IPS-20b (cell line): ENCODE measurements around the gene EPS8.

ENCODE experiments used
- H3K27ac ChIP-seq: one replicate; pipeline ENCODE4 v1.5.1; 2013; ENCODE audit warnings: low read length
- H3K27me3 ChIP-seq: 2 replicates; pipeline ENCODE4 v1.6.1; 2013; ENCODE audit warnings: mild to moderate bottlenecking, low read length, inconsistent platforms; ENCODE audit not compliant: insufficient read depth
- H3K36me3 ChIP-seq: 2 replicates; pipeline ENCODE4 v1.6.1; 2013; ENCODE audit warnings: low read depth, mild to moderate bottlenecking, inconsistent platforms, low read length, moderate library complexity; ENCODE audit not compliant: insufficient read depth
- H3K4me1 ChIP-seq: 2 replicates; pipeline ENCODE4 v1.6.1; 2013; ENCODE audit warnings: mild to moderate bottlenecking, control low read depth, inconsistent platforms, low read length, moderate library complexity; ENCODE audit not compliant: insufficient read depth
- H3K4me3 ChIP-seq: 2 replicates; pipeline ENCODE4 v1.5.1; 2013; ENCODE audit warnings: mild to moderate bottlenecking, low read length, inconsistent platforms
- H3K9ac ChIP-seq: 2 replicates; pipeline ENCODE4 v1.6.1; 2013; ENCODE audit warnings: low read depth, mild to moderate bottlenecking, inconsistent platforms, low read length, moderate library complexity
- H3K9me3 ChIP-seq: 2 replicates; pipeline ENCODE4 v1.6.1; 2013; ENCODE audit warnings: mild to moderate bottlenecking, low read depth, low read length, inconsistent platforms; ENCODE audit not compliant: insufficient read depth

The EPS8 gene

GRCh38 chr12:15679151-15679550 lies 110.0 kb downstream of the EPS8 start:
- Histone ChIP-seq H3K4me3 (no peak overlapping the region), H3K4me1 (peaks cover 15% of the 10 kb centered on the region), H3K27me3 (no peaks in the 10 kb centered on the region), H3K36me3 (no peaks in the 10 kb centered on the region), H3K9ac (no peak overlapping the region), H3K9me3 (no peaks in the 10 kb centered on the region), H3K27ac (no peak overlapping the region)

- Histone ChIP-seq H3K4me1 (peaks cover 15% of the 10 kb centered on the region), H3K27me3 (no peaks in the 10 kb centered on the region), H3K4me3 (no peak overlapping the region), H3K9me3 (no peaks in the 10 kb centered on the region), H3K27ac (no peak overlapping the region), H3K9ac (no peak overlapping the region), H3K36me3 (no peaks in the 10 kb centered on the region)
These were observed 111.4 kb downstream of the EPS8 start for GRCh38 chr12:15677726-15678201.

GRCh38 chr12:15677228-15677627 lies 112.0 kb downstream of the EPS8 start:
- Histone ChIP-seq H3K4me3 (no peak overlapping the region), H3K27ac (no peak overlapping the region), H3K27me3 (no peaks in the 10 kb centered on the region), H3K9ac (no peak overlapping the region), H3K36me3 (no peaks in the 10 kb centered on the region), H3K4me1 (peaks cover 15% of the 10 kb centered on the region), H3K9me3 (no peaks in the 10 kb centered on the region)

- Histone ChIP-seq H3K4me3 (no peak overlapping the region), H3K9ac (no peak overlapping the region), H3K27ac (no peak overlapping the region), H3K9me3 (no peaks in the 10 kb centered on the region), H3K36me3 (no peaks in the 10 kb centered on the region), H3K27me3 (no peaks in the 10 kb centered on the region), H3K4me1 (peaks cover 10% of the 10 kb centered on the region)
These were observed 116.4 kb downstream of the EPS8 start for GRCh38 chr12:15672671-15673270.

GRCh38 chr12:15670756-15671155 lies 118.4 kb downstream of the EPS8 start:
- Histone ChIP-seq H3K36me3 (no peaks in the 10 kb centered on the region), H3K4me1 (no peaks in the 10 kb centered on the region), H3K9me3 (no peaks in the 10 kb centered on the region), H3K27me3 (no peaks in the 10 kb centered on the region), H3K27ac (no peak overlapping the region), H3K4me3 (no peak overlapping the region), H3K9ac (no peak overlapping the region)

GRCh38 chr12:15669256-15669948 lies 119.8 kb downstream of the EPS8 start:
- H3K9ac ChIP-seq: no peak overlapping the region
- no peak overlapping the region for H3K27ac ChIP-seq
- no peaks in the 10 kb centered on the region for H3K4me1 ChIP-seq
- H3K4me3 ChIP-seq: no peak overlapping the region
- H3K27me3 ChIP-seq: no peaks in the 10 kb centered on the region
- H3K36me3 ChIP-seq: no peaks in the 10 kb centered on the region
- no peaks in the 10 kb centered on the region for H3K9me3 ChIP-seq

GRCh38 chr12:15664491-15664890 lies 124.7 kb downstream of the EPS8 start:
- H3K27me3 ChIP-seq: no peaks in the 10 kb centered on the region
- H3K4me1 ChIP-seq: no peaks in the 10 kb centered on the region; the same call in 1 of the 2 replicates
- H3K9ac ChIP-seq: no peak overlapping the region
- no peaks in the 10 kb centered on the region for H3K9me3 ChIP-seq
- H3K27ac ChIP-seq: no peak overlapping the region
- H3K36me3 ChIP-seq: no peaks in the 10 kb centered on the region
- no peak overlapping the region for H3K4me3 ChIP-seq

GRCh38 chr12:15662983-15663659 lies 126.1 kb downstream of the EPS8 start:
- no peaks in the 10 kb centered on the region for H3K27me3 ChIP-seq
- no peaks in the 10 kb centered on the region for H3K9me3 ChIP-seq
- no peaks in the 10 kb centered on the region; the same call in 1 of the 2 replicates for H3K4me1 ChIP-seq
- no peak overlapping the region for H3K4me3 ChIP-seq
- H3K9ac ChIP-seq: no peak overlapping the region
- H3K27ac ChIP-seq: no peak overlapping the region
- no peaks in the 10 kb centered on the region for H3K36me3 ChIP-seq

GRCh38 chr12:15662303-15662980 lies 126.7 kb downstream of the EPS8 start:
- Histone ChIP-seq H3K9ac (no peak overlapping the region), H3K4me1 (no peaks in the 10 kb centered on the region; the same call in 1 of the 2 replicates), H3K27ac (no peak overlapping the region), H3K36me3 (no peaks in the 10 kb centered on the region), H3K27me3 (no peaks in the 10 kb centered on the region), H3K9me3 (no peaks in the 10 kb centered on the region), H3K4me3 (no peak overlapping the region)

- no peak overlapping the region for H3K9ac ChIP-seq
- H3K27ac ChIP-seq: no peak overlapping the region
- no peaks in the 10 kb centered on the region for H3K4me1 ChIP-seq
- H3K9me3 ChIP-seq: no peaks in the 10 kb centered on the region
- no peaks in the 10 kb centered on the region for H3K27me3 ChIP-seq
- no peak overlapping the region for H3K4me3 ChIP-seq
- no peaks in the 10 kb centered on the region for H3K36me3 ChIP-seq
These were observed 137.8 kb downstream of the EPS8 start for GRCh38 chr12:15651371-15651770.

GRCh38 chr12:15650399-15651128 lies 138.6 kb downstream of the EPS8 start:
- Histone ChIP-seq H3K9me3 (no peaks in the 10 kb centered on the region), H3K27ac (no peak overlapping the region), H3K36me3 (no peaks in the 10 kb centered on the region), H3K27me3 (no peaks in the 10 kb centered on the region), H3K9ac (no peak overlapping the region), H3K4me1 (no peaks in the 10 kb centered on the region), H3K4me3 (no peak overlapping the region)
